Hepatocyte (in vitro differentiated cells): ENCODE results near the gene NLRC3.

Source experiments
- EZH2phosphoT487 ChIP-seq: fragments of 200-600 bp; sonication (generic); IDR thresholded peaks from one replicate; pipeline ENCODE4 v1.6.1; 2018; ENCODE audit warnings: antibody characterized with exemption, mild to moderate bottlenecking, low read depth, moderate library complexity; ENCODE audit not compliant: unreplicated experiment, severe bottlenecking
- TF ChIP-seq, protein P1 (sequence below): fragments of 200-600 bp; sonication (generic); IDR thresholded peaks from 2 replicates; pipeline ENCODE4 v1.5.1; 2016; ENCODE audit warnings: antibody characterized with exemption, mild to moderate bottlenecking; ENCODE audit not compliant: poor library complexity

DNA sequence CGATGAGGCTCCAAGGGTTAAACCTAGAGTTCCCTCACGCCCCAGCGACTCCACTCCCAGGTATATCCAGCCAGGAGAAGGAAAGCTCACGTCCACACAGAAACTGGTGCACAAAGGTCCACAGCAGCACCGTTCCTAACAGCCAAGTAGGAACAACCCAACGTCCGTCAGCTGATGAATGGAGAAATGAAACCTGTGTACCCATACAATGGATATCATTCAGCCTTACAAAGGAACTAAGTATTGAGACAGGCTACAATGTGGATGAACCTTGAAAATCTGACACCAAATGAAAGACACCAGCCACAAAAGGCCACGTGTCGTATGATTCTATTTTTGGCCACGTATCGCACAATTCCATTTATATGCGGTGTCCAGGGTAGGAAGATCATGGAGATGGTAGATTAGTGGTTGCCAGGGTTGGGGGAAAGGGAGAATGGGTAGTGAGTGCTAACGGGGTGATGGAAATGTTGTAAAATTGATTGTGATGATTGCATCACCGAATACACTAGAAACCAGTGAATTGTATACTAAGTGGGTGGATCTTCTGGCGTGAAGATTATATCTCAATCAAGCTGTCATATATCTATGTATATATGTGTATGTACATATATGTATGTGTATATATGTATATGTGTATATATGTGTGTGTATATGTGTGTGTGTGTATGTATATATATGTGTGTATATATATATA is 30.1 kb downstream of the NLRC3 start:
- TF ChIP-seq, protein P1, sequence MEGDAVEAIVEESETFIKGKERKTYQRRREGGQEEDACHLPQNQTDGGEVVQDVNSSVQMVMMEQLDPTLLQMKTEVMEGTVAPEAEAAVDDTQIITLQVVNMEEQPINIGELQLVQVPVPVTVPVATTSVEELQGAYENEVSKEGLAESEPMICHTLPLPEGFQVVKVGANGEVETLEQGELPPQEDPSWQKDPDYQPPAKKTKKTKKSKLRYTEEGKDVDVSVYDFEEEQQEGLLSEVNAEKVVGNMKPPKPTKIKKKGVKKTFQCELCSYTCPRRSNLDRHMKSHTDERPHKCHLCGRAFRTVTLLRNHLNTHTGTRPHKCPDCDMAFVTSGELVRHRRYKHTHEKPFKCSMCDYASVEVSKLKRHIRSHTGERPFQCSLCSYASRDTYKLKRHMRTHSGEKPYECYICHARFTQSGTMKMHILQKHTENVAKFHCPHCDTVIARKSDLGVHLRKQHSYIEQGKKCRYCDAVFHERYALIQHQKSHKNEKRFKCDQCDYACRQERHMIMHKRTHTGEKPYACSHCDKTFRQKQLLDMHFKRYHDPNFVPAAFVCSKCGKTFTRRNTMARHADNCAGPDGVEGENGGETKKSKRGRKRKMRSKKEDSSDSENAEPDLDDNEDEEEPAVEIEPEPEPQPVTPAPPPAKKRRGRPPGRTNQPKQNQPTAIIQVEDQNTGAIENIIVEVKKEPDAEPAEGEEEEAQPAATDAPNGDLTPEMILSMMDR = no peak
- TF ChIP-seq EZH2phosphoT487 = no peak
